B cell (primary cell): ENCODE measurements around the gene USP22.

Experiments used
- EZH2 ChIP-seq: IDR thresholded peaks from 2 replicates; pipeline ENCODE4 v1.6.1; 2012; ENCODE audit warnings: borderline replicate concordance, low read depth, mild to moderate bottlenecking, moderate library complexity, low read length; ENCODE audit not compliant: insufficient read depth, poor library complexity, severe bottlenecking
- TF ChIP-seq, protein P1 (sequence below): fragments of 200-600 bp; IDR thresholded peaks from one replicate; pipeline ENCODE4 v1.8.0; 2022; ENCODE audit warnings: antibody characterized with exemption, mild to moderate bottlenecking

DNA sequence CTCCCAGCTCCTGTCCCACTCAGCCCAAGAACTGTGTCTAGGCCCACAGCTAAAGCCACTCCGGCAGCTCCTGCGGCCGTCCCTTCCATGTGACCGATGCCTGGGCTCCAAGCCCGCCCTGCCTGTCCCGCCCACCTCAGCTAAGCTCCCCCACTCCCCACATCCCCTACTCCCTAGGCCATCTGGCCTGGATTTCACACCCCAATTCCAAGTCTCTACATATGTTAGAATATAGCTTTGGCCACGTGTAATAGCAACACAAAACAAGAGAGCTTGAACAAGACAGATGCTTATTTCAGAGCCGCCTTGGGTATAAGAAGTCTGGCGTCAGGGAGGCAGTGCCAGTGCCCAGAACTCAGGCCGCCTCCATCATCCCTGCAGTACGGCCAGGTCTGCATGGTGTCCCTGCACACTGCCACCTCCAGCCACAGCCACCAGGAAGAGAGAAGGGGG lies 30.0 kb upstream of the USP22 start:
- TF ChIP-seq, protein P1, sequence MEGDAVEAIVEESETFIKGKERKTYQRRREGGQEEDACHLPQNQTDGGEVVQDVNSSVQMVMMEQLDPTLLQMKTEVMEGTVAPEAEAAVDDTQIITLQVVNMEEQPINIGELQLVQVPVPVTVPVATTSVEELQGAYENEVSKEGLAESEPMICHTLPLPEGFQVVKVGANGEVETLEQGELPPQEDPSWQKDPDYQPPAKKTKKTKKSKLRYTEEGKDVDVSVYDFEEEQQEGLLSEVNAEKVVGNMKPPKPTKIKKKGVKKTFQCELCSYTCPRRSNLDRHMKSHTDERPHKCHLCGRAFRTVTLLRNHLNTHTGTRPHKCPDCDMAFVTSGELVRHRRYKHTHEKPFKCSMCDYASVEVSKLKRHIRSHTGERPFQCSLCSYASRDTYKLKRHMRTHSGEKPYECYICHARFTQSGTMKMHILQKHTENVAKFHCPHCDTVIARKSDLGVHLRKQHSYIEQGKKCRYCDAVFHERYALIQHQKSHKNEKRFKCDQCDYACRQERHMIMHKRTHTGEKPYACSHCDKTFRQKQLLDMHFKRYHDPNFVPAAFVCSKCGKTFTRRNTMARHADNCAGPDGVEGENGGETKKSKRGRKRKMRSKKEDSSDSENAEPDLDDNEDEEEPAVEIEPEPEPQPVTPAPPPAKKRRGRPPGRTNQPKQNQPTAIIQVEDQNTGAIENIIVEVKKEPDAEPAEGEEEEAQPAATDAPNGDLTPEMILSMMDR = no peak
- TF ChIP-seq EZH2 = no peak
